Endothelial cell of umbilical vein (primary cell): Measurements from ENCODE around the gene CACNA1S.

Experiments used
- CTCF ChIP-seq, 2 donors: IDR thresholded peaks; 1 replicate in 1 of 2; 2 replicates in 1 of 2; pipeline ENCODE4 v1.5.1; 2011; ENCODE audit warnings: low read length in 2 of 2, mild to moderate bottlenecking in 2 of 2, moderate library complexity in 2 of 2, control low read depth in 1 of 2, inconsistent platforms in 1 of 2, low read depth in 1 of 2; ENCODE audit not compliant: insufficient read depth in 1 of 2; ENCODE audit errors: extremely low read depth in 1 of 2
- EZH2 ChIP-seq: IDR thresholded peaks from 2 replicates; pipeline ENCODE4 v1.6.1; 2012; ENCODE audit warnings: borderline replicate concordance, low read depth, mild to moderate bottlenecking, moderate library complexity, low read length, inconsistent platforms; ENCODE audit not compliant: severe bottlenecking

DNA sequence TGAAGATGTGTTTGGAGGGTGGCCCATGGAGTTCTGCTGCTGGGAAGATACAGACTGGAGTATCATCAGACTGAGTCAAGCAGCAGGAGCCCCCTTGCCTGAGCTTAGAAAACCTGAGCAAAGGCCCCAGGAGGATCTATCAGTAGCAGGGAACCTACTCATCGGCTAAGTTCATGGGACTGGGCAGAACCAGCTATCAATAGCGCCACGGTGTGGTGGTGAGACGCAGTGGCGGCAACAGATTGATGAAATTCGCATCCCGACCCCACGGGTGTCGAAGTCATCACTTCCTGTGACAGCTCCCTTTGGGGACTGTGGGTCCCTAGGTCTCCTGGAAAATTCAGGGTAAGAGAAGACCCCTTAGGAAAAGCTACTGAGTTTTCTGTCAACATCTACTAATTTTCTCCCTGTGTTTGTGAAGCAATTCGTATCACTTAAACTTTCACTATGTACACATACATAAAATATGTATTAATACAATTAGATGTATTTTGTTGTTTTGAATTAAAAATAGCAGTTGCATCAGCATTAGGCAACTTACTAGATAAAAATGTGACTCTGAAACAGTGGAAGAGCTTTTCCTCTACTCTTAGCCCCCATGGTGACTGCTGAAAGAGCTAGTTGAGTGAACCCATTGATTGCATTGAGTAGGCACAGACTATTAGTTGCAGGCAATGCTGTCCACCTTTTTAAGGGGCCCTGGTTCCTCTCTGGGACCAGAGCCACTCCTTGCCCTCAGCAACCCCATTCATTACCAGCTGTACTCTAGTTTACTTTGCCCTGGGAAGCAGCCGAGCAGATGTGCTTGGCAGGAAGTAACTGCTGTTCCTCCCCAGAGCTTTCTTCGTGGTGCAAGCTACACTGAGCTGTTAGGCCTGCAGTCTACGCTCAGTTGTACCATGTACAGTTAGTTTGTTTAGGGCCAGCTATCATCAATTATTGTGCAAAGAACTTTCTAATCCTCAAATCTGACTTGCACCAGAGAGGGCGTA lies 7.3 kb upstream of the CACNA1S start:
- peak; percentile 69 to 79 for TF ChIP-seq CTCF (IDR thresholded peaks at IDR 0.05; ENCODE audit: extremely low read depth in 1 of 2, insufficient read depth in 1 of 2, low read depth in 1 of 2, low read length in 2 of 2)
- TF ChIP-seq EZH2 = peak; percentile 48
